ENCODE measurements around the gene UBE4B.

DNA sequence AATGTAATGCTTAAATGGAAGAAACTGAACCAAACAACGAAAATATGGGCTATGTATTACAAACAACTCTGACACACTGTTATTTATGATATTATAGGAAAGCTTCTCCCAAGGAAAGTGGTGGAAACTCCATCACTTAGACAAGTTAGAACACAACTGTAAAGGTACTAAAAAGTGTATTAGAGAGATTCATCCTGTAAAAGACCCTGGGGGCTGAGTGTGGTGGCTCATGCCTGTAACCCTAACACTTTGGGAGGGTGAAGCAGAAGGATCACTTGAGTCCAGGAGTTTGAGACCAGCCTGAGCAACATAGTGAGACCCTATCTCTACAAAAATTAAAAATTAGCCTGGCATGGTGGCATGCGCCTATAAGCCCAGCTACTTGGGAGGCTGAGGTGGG lies 7.4 kb upstream of the UBE4B start:
- TF ChIP-seq CTCF (IDR thresholded peaks at IDR 0.05; ENCODE audit: borderline replicate concordance, extremely low read depth, low read length, poor library complexity, severe bottlenecking) (no peak), EZH2 (IDR thresholded peaks at IDR 0.05; ENCODE audit: borderline replicate concordance, low read depth, low read length, severe bottlenecking) (no peak)

Measured in DND-41 (cell line).